H9 (cell line): ENCODE results near the gene MEF2C. TPM values are rescaled to one million over a fixed set of nuclear protein-coding genes. Genes with fewer than 3 reads are reported as not detected.

Experiments
- DNase-seq: peaks from one replicate; pipeline ENCODE4 v3.0.0-alpha.2; 2017
- H2AFZ ChIP-seq: one replicate; pipeline ENCODE4 v1.6.1; 2013; ENCODE audit warnings: mild to moderate bottlenecking, low read length, control low read depth, moderate library complexity
- H2AK5ac ChIP-seq: 2 replicates; pipeline ENCODE4 v1.6.1; 2013; ENCODE audit warnings: low read length, control low read depth, mixed read lengths; ENCODE audit not compliant: insufficient read length
- H2BK120ac ChIP-seq: one replicate; pipeline ENCODE4 v1.6.1; 2013; ENCODE audit warnings: low read depth, mild to moderate bottlenecking, low read length, control low read depth, inconsistent platforms; ENCODE audit not compliant: poor library complexity, severe bottlenecking
- H2BK12ac ChIP-seq: 2 replicates; pipeline ENCODE4 v1.6.1; 2013; ENCODE audit warnings: low read length, control low read depth, mixed read lengths, low read depth; ENCODE audit not compliant: insufficient read length
- H2BK15ac ChIP-seq: 2 replicates; pipeline ENCODE4 v1.6.1; 2013; ENCODE audit warnings: low read depth, low read length, control low read depth
- H2BK20ac ChIP-seq: one replicate; pipeline ENCODE4 v1.6.1; 2013; ENCODE audit warnings: low read depth, mild to moderate bottlenecking, low read length, control low read depth, inconsistent platforms; ENCODE audit not compliant: poor library complexity, severe bottlenecking
- H2BK5ac ChIP-seq: 2 replicates; pipeline ENCODE4 v1.6.1; 2013; ENCODE audit warnings: low read length, control low read depth, mixed read lengths; ENCODE audit not compliant: insufficient read length
- H3K14ac ChIP-seq: 2 replicates; pipeline ENCODE4 v1.6.1; 2013; ENCODE audit warnings: low read length, control low read depth; ENCODE audit not compliant: insufficient read depth
- H3K18ac ChIP-seq: 2 replicates; pipeline ENCODE4 v1.6.1; 2013; ENCODE audit warnings: low read depth, mild to moderate bottlenecking, mixed read lengths, low read length, control low read depth; ENCODE audit not compliant: insufficient read length
- H3K23ac ChIP-seq: 2 replicates; pipeline ENCODE4 v1.6.1; 2013; ENCODE audit warnings: low read length, control low read depth, mixed read lengths, low read depth; ENCODE audit not compliant: insufficient read length
- H3K23me2 ChIP-seq: 2 replicates; pipeline ENCODE4 v1.6.1; 2013; ENCODE audit warnings: low read depth, mild to moderate bottlenecking, mixed read lengths, low read length, control low read depth; ENCODE audit not compliant: insufficient read length, poor library complexity, severe bottlenecking
- H3K27ac ChIP-seq: 2 replicates; pipeline ENCODE4 v1.5.1; 2013; ENCODE audit warnings: low read length, control low read depth, mixed read lengths, low read depth; ENCODE audit not compliant: insufficient read length
- H3K27me3 ChIP-seq: 2 replicates; pipeline ENCODE4 v1.6.1; 2013; ENCODE audit warnings: low read length, control low read depth, inconsistent platforms; ENCODE audit not compliant: insufficient read depth
- H3K4ac ChIP-seq: 2 replicates; pipeline ENCODE4 v1.6.1; 2013; ENCODE audit warnings: low read depth, mild to moderate bottlenecking, control low read depth, inconsistent platforms, low read length, moderate library complexity
- H3K4me1 ChIP-seq: 2 replicates; pipeline ENCODE4 v1.6.1; 2013; ENCODE audit warnings: low read length, control low read depth, inconsistent platforms; ENCODE audit not compliant: insufficient read depth
- H3K4me2 ChIP-seq: 2 replicates; pipeline ENCODE4 v1.6.1; 2013; ENCODE audit warnings: low read length, control low read depth, mixed read lengths; ENCODE audit not compliant: insufficient read length, insufficient read depth
- H3K56ac ChIP-seq: 2 replicates; pipeline ENCODE4 v1.6.1; 2013; ENCODE audit warnings: low read depth, mild to moderate bottlenecking, mixed read lengths, low read length, control low read depth; ENCODE audit not compliant: insufficient read length
- H3K79me1 ChIP-seq: 2 replicates; pipeline ENCODE4 v1.6.1; 2013; ENCODE audit warnings: low read depth, mild to moderate bottlenecking, moderate library complexity, low read length, control low read depth, inconsistent platforms; ENCODE audit not compliant: insufficient read depth, poor library complexity, severe bottlenecking
- H3K79me2 ChIP-seq: 2 replicates; pipeline ENCODE4 v1.6.1; 2013; ENCODE audit warnings: low read length, control low read depth, inconsistent platforms; ENCODE audit not compliant: insufficient read depth
- H3K9ac ChIP-seq: 2 replicates; pipeline ENCODE4 v1.6.1; 2013; ENCODE audit warnings: low read length, control low read depth, mixed read lengths; ENCODE audit not compliant: insufficient read length; ENCODE audit errors: extremely low read depth
- H3K9me3 ChIP-seq: one replicate; pipeline ENCODE4 v1.6.1; 2013; ENCODE audit warnings: low read depth, low read length, inconsistent platforms; ENCODE audit not compliant: control insufficient read depth
- H3T11ph ChIP-seq: one replicate; pipeline ENCODE4 v1.6.1; 2013; ENCODE audit warnings: mild to moderate bottlenecking, low read length, control low read depth, inconsistent platforms
- H4K20me1 ChIP-seq: one replicate; pipeline ENCODE4 v1.6.1; 2013; ENCODE audit not compliant: control insufficient read depth, insufficient read length, insufficient read depth
- H4K5ac ChIP-seq: 2 replicates; pipeline ENCODE4 v1.6.1; 2013; ENCODE audit warnings: low read depth, mild to moderate bottlenecking, mixed read lengths, low read length, control low read depth; ENCODE audit not compliant: insufficient read length
- H4K8ac ChIP-seq: replicated peaks from 2 replicates; pipeline ENCODE4 v1.6.1; 2013; ENCODE audit warnings: low read length, control low read depth, mixed read lengths, low read depth; ENCODE audit not compliant: insufficient read length
- H4K91ac ChIP-seq: 2 replicates; pipeline ENCODE4 v1.6.1; 2013; ENCODE audit warnings: low read depth, mild to moderate bottlenecking, moderate library complexity, mixed read lengths, low read length, control low read depth; ENCODE audit not compliant: insufficient read length
- H3K27ac Mint-ChIP-seq, 3 experiments: 2 replicates in 2 of 3; 3 replicates in 1 of 3; pipeline ENCODE4 v1.8.0; 2020 to 2021; ENCODE audit warnings: mixed read lengths in 3 of 3, mild to moderate bottlenecking in 1 of 3, moderate library complexity in 1 of 3
- H3K27me3 Mint-ChIP-seq: 2 replicates; pipeline ENCODE4 v1.8.0; 2021; ENCODE audit warnings: low read depth, mild to moderate bottlenecking, moderate library complexity, mixed read lengths
- H3K36me3 Mint-ChIP-seq, 3 experiments: 2 replicates in 2 of 3; 3 replicates in 1 of 3; pipeline ENCODE4 v1.8.0; 2020 to 2021; ENCODE audit warnings: low read depth in 3 of 3, mixed read lengths in 3 of 3; ENCODE audit not compliant: insufficient read depth in 1 of 3
- H3K4me1 Mint-ChIP-seq, 2 experiments: 2 replicates each; pipeline ENCODE4 v1.8.0; 2020; ENCODE audit warnings: mixed read lengths in 2 of 2
- H3K4me3 Mint-ChIP-seq, 2 experiments: 2 replicates in 1 of 2; 3 replicates in 1 of 2; pipeline ENCODE4 v1.8.0; 2020 to 2021; ENCODE audit warnings: mild to moderate bottlenecking in 2 of 2, mixed read lengths in 2 of 2, moderate library complexity in 1 of 2
- H3K9me3 Mint-ChIP-seq, 2 experiments: 2 replicates in 1 of 2; 3 replicates in 1 of 2; pipeline ENCODE4 v1.8.0; 2020; ENCODE audit warnings: mild to moderate bottlenecking in 2 of 2, mixed read lengths in 2 of 2, moderate library complexity in 1 of 2
- CTCF ChIP-seq: fragments of 200-600 bp; sonication (generic); conservative IDR thresholded peaks from 3 replicates; pipeline ENCODE4 v1.8.0; 2021; ENCODE audit warnings: antibody characterized with exemption, mild to moderate bottlenecking
- WGBS: extraction: QIAGEN DNeasy Blood & Tissue Kit; methylation state at CpG from one replicate; pipeline ENCODE4 v1.1.7; 2013; ENCODE audit warnings: missing lambda C conversion rate, low lambda C conversion rate, mixed read lengths; ENCODE audit not compliant: insufficient read length; ENCODE audit errors: extremely low coverage; 5-methylcytosine and 5-hydroxymethylcytosine counted together
- total RNA-seq: library from RNA; stranded (reverse); gene quantifications from 2 replicates; pipeline ENCODE4 v1.2.1, GENCODE V29; 2021

Gene MEF2C
- total RNA-seq, 1 experiment from 2014 or later: 0.11 TPM

DNA sequence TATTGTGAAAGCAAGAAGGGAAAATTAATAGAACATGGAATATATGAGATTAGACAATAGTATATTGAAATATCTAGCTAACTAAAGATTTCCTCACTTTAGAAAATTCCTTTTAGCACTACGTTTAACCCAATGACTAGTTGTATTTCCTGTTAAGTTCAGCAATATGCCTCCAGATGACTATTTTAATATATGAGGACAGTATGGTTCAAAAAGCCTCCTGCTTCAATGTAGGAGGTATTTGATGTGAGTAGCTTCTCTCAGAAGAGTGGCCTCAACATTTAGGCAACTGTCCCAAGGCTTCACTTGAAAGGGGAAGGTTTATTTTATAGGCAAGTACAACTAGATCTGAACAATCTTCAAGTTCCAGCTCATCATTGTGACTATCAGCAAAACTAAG is 2.0 kb upstream of the MEF2C start:
- TF ChIP-seq CTCF: no peak
- Mint-ChIP-seq H3K4me1 (peaks cover 28 to 35% of the 10 kb centered on the region in 2 experiments), H3K9me3 (no peaks in the 10 kb centered on the region), H3K27me3 (peaks cover 86% of the 10 kb centered on the region), H3K27ac (no peak overlapping the region), H3K36me3 (no peaks in the 10 kb centered on the region; a peak in 1 of 7 replicates), H3K4me3 (peak overlapping the region in 1 of 2 experiments; percentile 43; a peak in 1 of 5 replicates)
- Histone ChIP-seq H3K23ac (no peak overlapping the region), H3K23me2 (peaks cover 29% of the 10 kb centered on the region), H4K5ac (no peak overlapping the region), H3K18ac (no peak overlapping the region), H2BK15ac (no peak overlapping the region), H3K27me3 (peaks cover 4% of the 10 kb centered on the region; the same call in 1 of the 2 replicates), H4K20me1 (no peaks in the 10 kb centered on the region), H3K9me3 (no peaks in the 10 kb centered on the region), H4K91ac (no peak overlapping the region), H3K14ac (no peak overlapping the region), H3T11ph (no peak overlapping the region), H2BK120ac (no peak overlapping the region), H3K4me1 (no peaks in the 10 kb centered on the region; the same call in none of the 2 replicates), H2AFZ (no peak overlapping the region), H2BK12ac (no peak overlapping the region), H3K9ac (no peak overlapping the region), H4K8ac (no peak overlapping the region), H2AK5ac (no peak overlapping the region), H3K4ac (no peak overlapping the region), H3K79me2 (no peaks in the 10 kb centered on the region), H3K56ac (no peak overlapping the region), H3K79me1 (no peaks in the 10 kb centered on the region), H2BK20ac (no peak overlapping the region), H3K4me2 (no peak overlapping the region), H2BK5ac (no peak overlapping the region), H3K27ac (no peak overlapping the region)
- WGBS: no CpG with 5 or more reads among the region's 1 CpG
- no peak for DNase-seq
